NCI-H774 (cell line): ENCODE measurements around the gene PROSER3.
"Not testable (repeated sequence)": the region's sequence is repeated elsewhere in the genome, so short reads cannot be mapped to it uniquely, and the experiment has no call there.

ENCODE experiments used
- DNase-seq: peaks from one replicate; lab custom pipeline; 2025; lab: John Stamatoyannopoulos, UW

PROSER3 gene

DNA sequence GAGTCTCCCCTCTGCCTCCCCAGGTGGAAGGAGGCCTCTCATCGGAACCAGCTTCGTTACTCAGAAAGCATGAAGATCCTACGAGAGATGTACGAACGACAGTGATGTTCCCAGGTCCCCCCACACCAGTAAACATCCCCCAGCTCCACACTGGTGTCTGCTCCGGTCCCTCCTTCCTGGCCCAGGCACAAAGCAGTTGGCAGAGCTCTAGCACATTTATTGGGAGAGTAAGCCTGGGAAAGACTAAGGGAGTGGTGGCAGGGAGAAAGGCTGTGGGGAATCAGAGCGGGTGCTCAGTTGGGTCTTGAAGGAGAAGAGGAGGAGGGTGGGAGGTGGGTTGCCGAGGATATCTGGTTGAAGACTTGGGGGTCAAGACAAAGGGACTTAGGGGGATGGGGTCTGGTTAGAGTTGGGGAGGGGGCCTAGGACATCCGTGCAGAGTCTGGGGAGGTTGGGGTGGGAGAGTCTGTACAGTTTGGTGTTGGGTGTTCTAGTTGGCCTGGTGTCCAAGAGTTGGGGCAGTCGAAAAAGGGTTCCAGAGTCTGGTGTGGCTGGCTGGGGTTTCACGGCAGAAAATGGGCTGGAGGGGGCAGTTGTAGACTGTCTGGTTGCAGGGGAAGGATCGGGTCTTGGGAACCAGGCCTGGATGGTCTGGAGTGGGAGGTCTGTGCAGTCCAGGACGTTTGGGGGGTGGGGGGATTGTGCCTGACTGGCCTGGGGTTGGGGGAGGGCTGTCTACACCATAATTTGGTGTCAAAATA, 3.4 kb upstream of the PROSER3 start:
- DNase-seq: no peak

- DNase-seq: no peak
Measured at GRCh38 chr19:35755131-35755549, 2.8 kb upstream of the PROSER3 start.

- no peak for DNase-seq
Measured at GRCh38 chr19:35755550-35756376, 2.2 kb upstream of the PROSER3 start.

DNA sequence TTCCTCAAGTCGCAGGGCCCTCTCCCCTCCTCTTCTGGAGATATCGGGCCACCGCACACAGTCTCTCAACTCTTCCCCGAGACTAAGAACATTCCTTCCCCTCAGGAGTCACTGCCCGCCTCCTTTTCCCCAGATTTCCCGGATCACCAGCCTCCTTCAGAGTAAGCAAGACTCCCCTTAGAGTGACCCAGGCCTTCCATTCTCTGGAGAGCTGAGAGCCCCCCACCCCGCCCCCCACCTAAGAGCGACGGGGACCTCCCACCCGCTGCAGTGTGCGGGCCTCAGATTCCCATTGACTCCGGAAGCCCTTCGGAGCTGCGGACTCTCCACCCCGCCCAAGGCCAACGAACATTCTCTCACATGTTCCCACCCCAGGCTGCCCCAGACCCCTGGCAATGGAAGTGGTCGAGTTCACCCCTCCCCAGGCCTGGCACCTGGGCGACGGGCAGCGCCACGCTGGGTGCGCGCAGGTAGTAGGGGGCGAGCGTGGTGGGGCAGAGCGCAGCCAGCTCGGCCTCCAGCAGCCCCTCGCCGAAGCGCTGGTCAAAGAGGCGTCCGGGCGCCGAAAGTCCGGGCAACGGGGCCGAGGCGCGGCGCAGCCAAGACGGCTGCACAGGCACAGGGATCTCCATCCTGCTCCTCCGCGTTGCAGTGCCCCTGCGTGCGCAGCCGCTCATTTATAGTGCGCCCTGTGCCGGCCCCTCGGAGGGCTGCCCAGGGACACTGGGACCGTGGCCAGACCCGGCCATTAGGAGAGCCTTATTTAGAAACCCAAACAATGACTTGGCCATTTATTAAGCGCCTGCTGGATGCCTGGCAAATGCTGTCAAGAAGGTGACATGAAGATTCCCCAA, 1.4 kb upstream of the PROSER3 start, which contains the start of gene HSPB6:
TSS of gene HSPB6 (minus strand) at position 653 of the 854 bp plus-strand sequence. CDS start at position 632, 21 bp downstream.
- no peak for DNase-seq

DNA sequence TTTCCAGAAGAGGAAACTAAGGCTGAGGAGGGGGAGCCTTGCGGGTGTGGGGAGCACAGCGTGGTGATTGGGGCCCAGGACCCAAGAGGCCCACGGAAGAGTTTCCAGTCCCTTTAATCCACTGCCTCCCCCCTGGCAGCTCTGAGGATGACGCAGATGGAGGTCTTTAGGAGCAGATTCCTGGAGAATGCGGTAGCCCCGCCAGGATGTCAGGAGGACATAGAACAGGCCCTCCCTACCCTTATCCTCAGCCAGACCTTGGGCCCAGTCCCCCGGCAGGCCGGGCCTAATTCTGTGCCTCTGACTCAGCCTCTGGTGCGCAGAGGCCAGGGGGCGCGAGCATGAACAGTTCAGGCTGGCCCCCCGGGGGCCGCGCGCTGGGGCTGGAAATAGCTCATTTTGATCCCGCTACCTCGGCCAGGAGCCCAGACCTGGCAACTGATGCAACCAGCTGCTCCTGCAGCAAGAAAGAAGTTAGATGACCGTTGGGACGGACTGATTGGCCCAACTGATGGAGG, 686 bp upstream of the PROSER3 start:
- DNase-seq: peak; percentile 63

DNA sequence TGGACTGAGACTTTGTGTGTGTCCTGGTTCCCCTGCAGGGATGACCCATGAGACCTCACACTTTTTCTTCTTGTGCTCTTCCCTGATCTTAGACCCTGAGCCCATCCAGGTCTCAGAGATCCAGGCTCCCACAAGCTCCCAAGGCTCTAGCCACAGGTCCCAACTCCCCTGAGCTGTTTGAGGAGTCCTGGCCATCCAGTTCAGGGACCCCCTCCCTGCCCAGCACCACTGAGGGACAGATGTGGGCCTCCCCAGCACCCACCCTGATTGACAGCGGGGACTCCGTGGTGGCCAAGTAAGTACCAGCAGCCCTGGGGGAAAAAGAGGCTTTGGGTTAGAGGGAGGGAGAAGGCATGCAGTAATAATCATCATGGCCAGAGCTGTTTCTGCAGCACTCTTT, 1.7 kb downstream of the PROSER3 start:
- no peak for DNase-seq

- DNase-seq: no peak
Measured at GRCh38 chr19:35760711-35761349, 2.9 kb downstream of the PROSER3 start.

DNA sequence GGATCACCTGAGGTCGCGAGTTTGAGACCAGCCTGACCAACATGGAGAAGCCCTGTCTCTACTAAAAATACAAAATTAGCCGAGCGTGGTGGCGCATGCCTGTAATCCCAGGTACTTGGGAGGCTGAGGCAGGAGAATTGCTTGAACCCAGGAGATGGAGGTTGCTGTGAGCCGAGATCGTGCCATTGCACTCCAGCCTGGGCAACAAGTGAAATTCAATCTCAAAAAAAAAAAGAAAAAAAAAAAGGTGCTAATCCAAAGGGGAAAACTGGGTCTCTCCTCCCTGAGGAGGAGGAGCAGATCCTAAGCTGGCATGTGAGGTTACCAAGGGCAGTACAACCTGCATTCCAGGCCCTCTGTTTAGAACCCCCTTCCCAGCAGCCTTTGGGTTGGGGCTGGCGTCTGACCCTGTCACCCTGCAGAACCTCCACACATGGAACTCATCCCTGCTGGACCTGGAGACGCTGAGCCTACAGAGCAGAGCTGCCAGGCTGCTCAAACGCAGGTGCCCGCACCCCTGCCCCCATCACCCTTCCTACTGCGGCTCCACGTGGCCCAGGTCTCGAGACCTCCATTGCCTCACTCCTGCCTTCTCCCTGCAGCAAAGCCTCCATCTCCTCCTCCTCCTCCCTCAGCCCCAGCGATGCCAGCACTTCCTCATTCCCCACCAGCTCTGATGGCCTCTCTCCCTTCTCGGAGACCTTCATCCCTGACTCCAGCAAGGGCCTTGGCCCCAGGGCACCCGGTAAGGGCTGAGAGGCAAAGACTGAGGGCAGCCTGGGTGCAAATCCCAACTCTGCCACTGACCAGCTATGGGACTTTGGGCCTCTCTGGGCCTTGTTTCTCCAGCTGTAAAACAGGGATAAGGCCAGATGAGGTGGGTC, 6.7 kb downstream of the PROSER3 start:
- DNase-seq: no peak

DNA sequence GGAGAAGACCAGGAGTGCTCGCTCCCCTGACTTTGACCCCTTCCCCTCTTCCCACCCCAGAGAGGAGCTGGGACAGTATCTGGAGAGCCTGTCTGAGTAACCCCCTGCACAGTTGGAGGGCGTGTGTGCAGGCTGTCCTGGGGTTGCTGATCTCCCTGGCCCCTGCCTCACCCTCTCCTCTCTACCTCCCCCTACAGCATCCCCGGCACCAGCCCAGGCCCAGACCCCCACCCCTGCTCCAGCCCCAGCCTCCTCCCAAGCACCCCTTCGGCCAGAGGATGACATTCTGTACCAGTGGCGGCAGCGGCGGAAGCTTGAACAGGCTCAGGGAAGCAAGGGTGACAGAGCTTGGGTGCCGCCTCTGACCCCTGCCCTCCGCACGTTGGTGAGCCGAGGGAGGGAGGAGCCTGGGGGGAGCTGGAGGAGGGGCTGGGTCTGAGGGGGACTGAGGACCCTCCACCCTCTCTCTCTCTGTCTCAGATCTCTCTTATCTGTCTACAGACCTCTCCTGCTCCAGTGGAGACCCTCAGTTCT, 8.7 kb downstream of the PROSER3 start:
- DNase-seq: no peak

DNA sequence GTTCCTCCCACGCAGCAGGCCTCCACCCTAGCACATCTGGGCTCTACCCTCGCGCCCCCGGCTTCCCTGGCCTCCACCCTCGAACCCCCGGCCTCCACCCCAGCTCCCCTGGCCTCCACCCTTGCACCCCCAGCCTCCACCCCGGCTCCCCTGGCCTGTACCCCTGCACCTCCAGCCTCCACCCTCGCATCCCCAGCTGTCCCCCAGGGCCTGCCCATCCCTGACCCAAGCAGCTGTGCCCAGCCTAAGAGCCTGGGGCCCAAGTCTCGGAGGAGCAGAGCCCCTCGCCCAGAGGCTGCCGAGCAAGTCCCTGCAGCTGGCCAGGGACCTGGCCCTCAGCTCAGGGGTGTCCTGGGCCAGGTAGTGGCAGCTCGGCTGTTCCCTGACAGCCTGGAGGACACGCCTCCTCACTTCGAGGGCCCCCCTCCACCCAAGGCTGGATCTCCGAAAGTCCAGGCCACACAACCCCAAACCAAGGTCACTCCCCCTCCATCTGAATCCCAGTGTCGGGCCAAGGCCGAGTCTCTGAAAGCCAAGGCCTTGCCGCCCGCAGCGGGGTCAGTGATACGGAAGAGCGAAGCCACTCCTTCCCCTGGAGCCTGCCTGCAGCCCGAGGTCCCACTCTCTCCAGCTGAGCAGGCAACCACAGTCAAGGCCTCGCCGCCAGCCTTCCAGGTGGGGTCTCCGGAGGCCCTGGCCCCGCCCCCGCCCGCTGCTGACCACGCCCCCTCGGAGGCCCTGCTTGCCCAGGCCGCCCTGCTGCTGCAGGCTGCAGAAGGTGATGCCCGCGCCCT, 9.5 kb downstream of the PROSER3 start:
- no peak for DNase-seq

DNA sequence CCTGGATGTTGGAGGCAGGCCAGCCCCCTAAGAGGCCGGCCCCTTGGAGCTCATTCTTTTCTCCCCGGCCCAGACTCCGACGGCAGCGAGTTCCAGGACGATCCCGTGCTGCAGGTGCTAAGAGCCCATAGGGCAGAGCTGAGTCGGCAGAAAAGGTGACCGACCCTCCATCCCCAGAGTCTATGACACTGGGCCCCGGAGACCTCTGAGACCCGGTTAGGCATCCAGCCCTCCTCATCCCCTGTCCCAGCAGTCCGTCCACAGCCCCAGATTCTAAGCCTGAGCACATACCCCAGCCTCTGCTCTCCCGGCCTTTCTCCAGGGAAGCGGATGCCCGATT, 10.1 kb downstream of the PROSER3 start:
- DNase-seq: no peak

GRCh38 chr19:35772362-35772761, 14.4 kb downstream of the PROSER3 start:
- not testable (repeated sequence) for DNase-seq

- DNase-seq: no peak
Measured at GRCh38 chr19:35773020-35773806, 15.2 kb downstream of the PROSER3 start.

DNA sequence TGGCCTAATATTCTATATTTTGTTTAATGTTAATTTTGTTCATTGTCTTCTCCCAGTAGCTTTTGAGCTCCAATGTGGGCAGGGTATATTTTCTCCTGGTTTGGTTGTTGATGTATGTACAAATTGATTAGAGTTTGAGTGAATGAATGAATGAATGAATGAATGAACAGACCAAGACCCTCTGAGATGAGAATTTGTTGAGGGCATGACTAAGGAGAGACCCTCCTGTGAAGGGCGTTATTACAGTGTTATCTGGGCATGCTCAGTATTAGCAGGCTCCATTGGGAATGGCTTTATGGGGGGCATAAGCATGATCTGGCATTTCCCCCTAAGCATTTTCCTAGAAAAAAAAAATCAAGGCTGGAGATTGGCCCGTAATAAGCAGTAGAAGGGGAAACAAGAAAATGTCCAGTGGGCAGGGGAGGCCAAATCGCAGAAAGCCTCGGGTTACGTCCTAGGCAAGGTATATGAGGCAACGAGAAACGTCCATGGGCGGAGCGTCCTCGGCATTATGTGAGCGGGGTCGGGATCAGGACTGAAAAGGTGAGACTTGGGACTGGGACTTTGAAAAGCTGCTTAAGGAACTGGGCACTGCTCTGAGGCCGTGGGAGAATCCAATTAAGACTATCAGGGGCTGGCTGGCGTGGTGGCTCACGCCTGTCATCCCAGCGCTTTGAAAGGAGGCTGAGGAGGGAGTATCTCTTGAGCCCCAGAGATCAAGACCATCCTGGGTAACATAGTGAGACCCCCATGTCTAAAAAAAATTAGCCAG, 16.5 kb downstream of the PROSER3 start:
- peak; percentile 3 for DNase-seq

- no peak for DNase-seq
Measured at GRCh38 chr19:35775046-35775297, 17.0 kb downstream of the PROSER3 start.

- peak; percentile 98 for DNase-seq
Measured at GRCh38 chr19:35775298-35776101, 17.5 kb downstream of the PROSER3 start, which contains the start of gene ARHGAP33. Gene ARHGAP33 (plus strand): TSS chr19:35775564. CDS start chr19:35775659, 95 bp downstream.

DNA sequence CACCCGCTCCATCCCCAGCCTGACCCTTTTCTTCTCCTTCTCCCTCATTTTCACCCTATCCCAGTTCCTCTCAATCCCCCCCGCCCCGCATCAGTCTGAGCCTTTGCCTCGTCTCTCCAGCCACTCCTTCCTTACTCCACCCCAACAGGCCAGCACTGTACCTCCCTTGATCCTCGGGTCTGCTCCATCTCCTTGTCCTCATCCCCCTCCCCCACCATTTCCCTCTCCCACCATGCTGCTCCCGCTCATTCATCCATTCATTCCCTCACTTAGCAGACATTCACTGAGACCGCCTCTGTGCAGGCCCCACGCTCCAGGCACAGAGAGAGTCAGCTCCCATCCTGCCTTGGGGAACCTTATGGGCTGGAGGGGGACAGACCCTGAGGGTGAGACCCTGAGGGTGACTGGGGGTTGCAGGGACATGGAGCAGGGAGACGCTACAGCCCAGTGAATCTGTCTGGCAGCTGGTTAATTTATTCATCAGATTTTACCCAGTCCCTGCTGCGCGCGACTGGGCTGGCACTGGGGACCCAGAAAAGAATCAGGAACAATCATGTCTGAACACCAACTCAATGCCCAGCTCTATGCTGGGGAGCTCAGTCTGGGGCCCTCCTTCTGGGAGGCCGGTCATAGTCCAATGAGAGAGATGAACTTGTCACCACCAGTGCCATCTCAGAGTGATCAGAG, 18.3 kb downstream of the PROSER3 start:
- DNase-seq: no peak
